HG03108 (cell line): ENCODE measurements around the gene LRRC46.

Source experiments
- ATAC-seq: cut with Tn5 transposase; IDR thresholded peaks from one replicate; pipeline ENCODE4 v1.9.1; 2021; ENCODE audit warnings: moderate library complexity; ENCODE audit not compliant: unreplicated experiment

The LRRC46 gene

GRCh38 chr17:47831003-47831933 lies at the start of gene LRRC46, which contains the start of gene MRPL10:
LRRC46 (plus strand) TSS chr17:47831670; CDS start chr17:47831990, 320 bp downstream.
MRPL10 (minus strand) TSS chr17:47831541; CDS start chr17:47831511, 30 bp downstream.
- peak; percentile 78 for ATAC-seq

DNA sequence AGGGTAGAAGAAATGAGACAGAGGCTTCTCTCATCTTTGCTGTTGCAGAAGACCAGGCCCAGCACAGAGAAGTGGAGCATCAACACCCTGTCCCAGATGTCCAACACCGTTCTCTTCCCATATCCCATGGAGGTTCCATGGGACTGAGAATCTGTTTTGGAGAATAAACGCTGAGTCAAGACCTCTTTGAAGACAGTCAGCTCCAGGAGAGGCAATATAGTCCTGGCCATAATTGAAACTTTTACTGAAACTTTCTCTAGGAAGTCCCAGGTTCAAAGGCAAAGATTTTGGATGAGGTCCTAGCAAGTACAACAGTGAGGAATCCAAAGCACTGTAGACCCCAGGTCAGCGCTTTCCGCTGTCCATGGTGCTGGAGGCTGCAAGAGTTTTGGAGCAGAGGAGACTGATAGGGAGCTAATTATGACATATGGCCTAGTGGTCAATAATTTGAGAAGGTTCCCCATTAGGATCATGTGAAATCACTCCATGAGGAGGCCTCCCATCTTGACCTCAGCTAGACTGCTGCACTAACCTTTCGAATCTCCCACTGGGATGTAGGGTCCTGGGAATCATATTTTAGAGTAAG lies 45.8 kb upstream of the LRRC46 start:
- no peak for ATAC-seq

- no peak for ATAC-seq
Measured at GRCh38 chr17:47789611-47790561, 41.6 kb upstream of the LRRC46 start.

GRCh38 chr17:47791025-47791424 lies 40.4 kb upstream of the LRRC46 start:
- no peak for ATAC-seq

- ATAC-seq, result no peak
Measured at GRCh38 chr17:47792457-47792856, 39.0 kb upstream of the LRRC46 start.

DNA sequence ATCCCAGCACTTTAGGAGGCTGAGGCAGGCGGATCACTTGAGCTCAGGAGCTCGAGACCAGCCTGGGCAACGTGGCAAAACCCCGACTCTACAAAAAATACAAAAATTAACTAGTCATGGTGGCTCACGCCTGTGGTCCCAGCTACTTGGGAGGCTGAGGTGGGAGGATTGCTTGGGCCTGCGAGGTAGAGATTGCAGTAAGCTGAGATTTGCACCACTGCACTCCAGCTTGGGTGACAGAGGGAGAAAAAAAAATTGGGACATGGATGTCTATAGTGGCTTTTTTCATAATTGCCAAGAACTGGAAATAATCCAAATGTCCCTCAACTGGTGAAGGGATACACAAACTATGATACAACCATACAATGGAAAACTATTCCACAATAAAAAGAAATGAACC lies 38.5 kb upstream of the LRRC46 start:
- ATAC-seq, result no peak

DNA sequence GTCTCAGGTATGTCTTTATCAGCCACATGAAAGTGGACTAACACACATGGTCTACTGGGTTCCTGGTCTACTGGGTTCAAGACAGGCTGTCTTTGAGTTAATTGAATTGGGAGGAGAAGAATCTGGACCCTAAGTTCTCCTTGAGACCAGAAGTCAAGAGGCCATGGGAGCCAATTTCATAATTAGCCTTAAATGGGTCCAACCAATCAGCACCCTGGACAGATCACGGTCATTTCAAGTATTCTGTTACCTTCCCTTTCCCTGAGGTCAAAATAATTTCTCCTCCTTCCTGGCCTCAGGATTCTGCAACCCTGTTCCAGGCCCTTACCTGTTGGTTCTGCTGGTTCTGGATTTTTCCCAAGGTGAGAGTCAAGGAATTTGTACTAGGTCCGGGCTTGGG lies 33.7 kb upstream of the LRRC46 start:
- no peak for ATAC-seq

GRCh38 chr17:47800686-47801085 lies 30.8 kb upstream of the LRRC46 start:
- ATAC-seq, result no peak

GRCh38 chr17:47801176-47801765 lies 30.2 kb upstream of the LRRC46 start:
- ATAC-seq, result no peak

DNA sequence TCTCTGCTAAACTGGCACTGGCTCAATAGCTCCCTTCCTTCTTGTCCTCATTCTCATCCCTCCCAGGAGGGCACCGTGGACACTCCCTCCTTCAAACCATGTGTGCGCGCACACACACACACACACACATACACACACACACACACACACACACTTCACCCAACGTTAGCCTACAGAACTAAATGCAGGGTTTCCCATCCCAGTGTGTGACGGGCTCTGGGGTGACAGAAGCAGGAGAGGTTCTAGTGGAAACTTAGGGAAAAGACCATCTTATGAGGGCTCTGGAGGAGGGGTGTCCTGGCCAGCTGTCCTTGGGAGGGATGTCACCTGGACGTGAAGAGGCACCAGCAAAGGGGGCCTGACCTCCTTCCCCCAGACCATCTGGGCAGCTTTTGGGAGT lies 29.6 kb upstream of the LRRC46 start:
- no peak for ATAC-seq

- no peak for ATAC-seq
Measured at GRCh38 chr17:47802341-47803022, 29.0 kb upstream of the LRRC46 start.

- ATAC-seq, result no peak
Measured at GRCh38 chr17:47803201-47803600, 28.3 kb upstream of the LRRC46 start.

DNA sequence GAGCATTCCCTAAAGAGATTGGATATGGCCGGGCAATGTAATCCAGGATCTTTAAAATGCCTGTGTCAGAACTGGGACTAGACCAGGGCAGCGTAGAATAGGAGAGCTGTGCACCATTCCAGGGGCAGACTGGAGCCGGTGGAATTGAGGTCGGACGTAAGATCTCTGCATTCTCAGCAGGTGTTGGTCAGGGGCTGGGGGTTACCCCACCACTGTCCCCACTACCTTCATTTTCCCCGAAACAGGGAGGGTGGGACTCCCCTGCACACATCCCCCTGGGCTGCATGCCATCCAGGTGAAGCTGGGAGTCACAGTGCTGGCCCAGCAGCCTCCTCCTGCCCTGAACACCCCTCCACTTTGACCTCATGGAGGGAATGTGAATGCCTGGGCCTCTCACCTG lies 27.7 kb upstream of the LRRC46 start:
- ATAC-seq, result no peak

GRCh38 chr17:47804461-47804860 lies 27.0 kb upstream of the LRRC46 start:
- no peak for ATAC-seq

DNA sequence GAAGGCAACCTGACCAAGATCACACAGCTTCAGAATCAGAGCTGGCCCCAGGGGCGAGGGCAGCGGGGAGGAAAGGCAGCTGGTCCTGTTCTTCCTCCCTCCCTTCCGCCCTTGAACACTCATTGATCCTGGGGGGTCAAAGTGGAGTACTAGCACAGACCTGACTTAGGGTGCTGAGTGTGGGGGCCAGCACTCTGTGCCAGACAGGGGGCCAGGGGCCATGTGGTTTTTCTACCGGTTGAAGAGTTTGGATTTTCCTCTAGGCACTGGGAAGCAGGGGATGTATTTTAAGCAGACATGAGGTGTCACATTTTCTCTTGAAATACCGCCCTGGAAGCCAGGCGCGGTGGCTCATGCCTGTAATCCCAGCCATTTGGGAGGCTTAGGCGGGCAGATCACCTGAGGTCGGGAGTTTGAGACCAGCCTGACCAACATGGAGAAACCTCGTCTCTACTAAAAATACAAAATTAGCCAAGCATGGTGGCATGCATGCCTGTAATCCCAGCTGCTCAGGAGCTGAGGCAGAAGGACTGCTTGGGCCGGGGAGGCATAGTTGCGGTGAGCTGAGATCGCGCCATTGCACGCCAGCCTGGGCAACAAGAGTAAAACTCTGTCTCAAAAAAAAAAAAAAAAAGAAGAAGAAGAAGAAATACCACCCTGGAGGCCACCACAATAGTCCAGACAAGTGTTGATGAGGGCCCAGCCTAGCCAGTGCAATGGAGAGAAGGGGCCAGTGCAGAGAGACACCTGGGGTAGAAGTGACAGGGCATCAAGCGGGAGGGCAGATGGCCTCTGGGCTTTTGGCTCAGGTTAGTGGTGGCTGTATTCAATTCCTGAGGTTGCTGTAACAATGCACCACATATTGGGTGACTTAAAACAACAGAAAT lies 25.2 kb upstream of the LRRC46 start:
- ATAC-seq, result no peak

- no peak for ATAC-seq
Measured at GRCh38 chr17:47806913-47807255, 24.6 kb upstream of the LRRC46 start.

DNA sequence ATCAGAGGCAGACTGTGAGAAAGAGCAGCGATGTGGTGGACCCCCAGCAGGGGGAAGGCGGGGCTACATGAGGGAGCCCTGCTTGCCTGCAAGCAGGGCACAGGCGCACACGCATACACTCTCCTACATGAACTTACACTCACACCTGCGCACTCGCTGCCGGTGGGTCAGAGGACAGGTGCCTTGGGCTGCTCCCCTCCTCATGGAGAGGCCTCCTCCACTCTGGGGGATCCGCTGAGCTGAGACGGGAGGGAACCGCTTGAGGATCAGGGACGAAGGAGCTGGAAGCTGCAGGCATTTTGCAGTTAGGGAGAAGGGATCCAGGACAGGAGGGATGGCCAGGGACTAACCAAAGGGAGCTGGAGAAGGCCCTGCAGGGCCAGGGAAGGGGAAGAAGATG lies 24.0 kb upstream of the LRRC46 start:
- ATAC-seq, result no peak

- ATAC-seq, result no peak
Measured at GRCh38 chr17:47808036-47808829, 23.2 kb upstream of the LRRC46 start.
